Activated naive CD4-positive, alpha-beta T cell treated with anti-CD3 and anti-CD28 coated beads for 36 hours (primary cell): ENCODE data around the gene JTB. TPM values are rescaled to one million over a fixed set of nuclear protein-coding genes. Genes with fewer than 3 reads are reported as not detected.

ENCODE experiments used
- CTCF ChIA-PET: fragments of 350-600 bp; sonication (Branson Sonifier 250); formaldehyde crosslinking; loops from one replicate; lab custom pipeline; 2021; ENCODE audit warnings: antibody characterized with exemption; lab: Charles Lee
- DNase-seq: peaks from one replicate; pipeline ENCODE4 v3.0.0-alpha.2; 2020
- H3K27ac Mint-ChIP-seq: one replicate; pipeline ENCODE4 v1.8.0; 2021; ENCODE audit warnings: mild to moderate bottlenecking, mixed read lengths
- H3K27me3 Mint-ChIP-seq: one replicate; pipeline ENCODE4 v1.8.0; 2021; ENCODE audit warnings: low read depth, mixed read lengths
- H3K36me3 Mint-ChIP-seq: one replicate; pipeline ENCODE4 v1.8.0; 2021; ENCODE audit warnings: low read depth, mixed read lengths
- H3K4me1 Mint-ChIP-seq: one replicate; pipeline ENCODE4 v1.8.0; 2021; ENCODE audit warnings: low read depth, mixed read lengths
- H3K4me3 Mint-ChIP-seq: one replicate; pipeline ENCODE4 v1.8.0; 2021; ENCODE audit warnings: mild to moderate bottlenecking, moderate library complexity, mixed read lengths
- H3K9me3 Mint-ChIP-seq: one replicate; pipeline ENCODE4 v1.8.0; 2021; ENCODE audit warnings: mixed read lengths
- intact Hi-C: fragments of 100-400 bp; cut with micrococcal nuclease; formaldehyde crosslinking; loops from one replicate; pipeline ENCODE4 v1.15.1; 2023
- total RNA-seq, 2 experiments: library from RNA; stranded (reverse); gene quantifications; one replicate each; pipeline ENCODE4 v1.2.3, GENCODE V29; 2021

The JTB gene
- total RNA-seq, 2 experiments from 2014 or later = 126 to 131 TPM

DNA sequence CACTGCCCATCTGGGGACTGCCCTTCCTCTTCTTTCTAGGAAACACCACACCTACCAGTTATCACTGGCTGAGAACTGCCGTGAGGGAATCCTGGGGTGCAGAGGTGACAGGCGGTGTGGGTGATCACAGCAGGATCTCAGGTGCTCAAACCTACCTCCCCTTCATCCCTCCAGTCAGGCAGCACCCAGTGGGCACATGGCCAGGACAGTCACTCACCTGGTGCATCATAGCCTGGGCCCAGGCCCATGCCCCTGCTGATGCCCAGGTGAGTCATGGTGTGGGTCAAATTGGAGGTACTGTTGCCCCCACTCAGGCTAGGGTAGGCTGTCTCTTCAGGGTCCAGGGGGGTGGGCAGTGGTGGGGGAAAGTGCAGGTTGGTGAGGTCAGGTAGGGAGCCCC is 25.7 kb downstream of the JTB start:
- intact Hi-C loops = no loop called here
- Mint-ChIP-seq H3K27me3 (no peaks in the 10 kb centered on the region), H3K9me3 (no peaks in the 10 kb centered on the region), H3K4me3 (no peak overlapping the region), H3K4me1 (peaks cover 30% of the 10 kb centered on the region), H3K36me3 (peaks cover 31% of the 10 kb centered on the region), H3K27ac (no peak overlapping the region)
- CTCF ChIA-PET = no interaction called here
- no peak for DNase-seq

DNA sequence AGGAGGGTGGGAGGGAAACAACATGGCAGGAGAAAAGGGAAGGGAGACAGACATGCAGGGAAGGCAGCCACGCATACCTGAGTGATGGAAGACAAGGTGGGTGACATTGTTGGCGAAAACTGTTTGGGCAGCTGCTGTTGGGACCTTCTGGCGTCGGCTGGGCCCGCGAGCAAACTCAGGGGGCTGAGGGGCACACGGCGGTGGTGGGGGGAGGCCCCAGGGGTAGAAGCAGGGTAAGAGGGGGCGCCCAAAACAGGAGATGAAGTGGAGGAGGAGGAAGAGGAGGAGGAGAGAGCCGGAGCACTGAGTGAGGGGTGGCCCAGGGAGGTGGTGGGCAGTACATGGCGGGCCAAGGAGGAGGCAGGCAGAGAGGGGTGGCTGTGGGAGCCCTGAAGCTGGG is 26.3 kb downstream of the JTB start:
- DNase-seq = no peak
- intact Hi-C loops = no loop called here
- H3K4me1 Mint-ChIP-seq = peaks cover 25% of the 10 kb centered on the region
- H3K27me3 Mint-ChIP-seq = no peaks in the 10 kb centered on the region
- H3K36me3 Mint-ChIP-seq = peaks cover 31% of the 10 kb centered on the region
- H3K27ac Mint-ChIP-seq = peak overlapping the region; percentile 56
- CTCF ChIA-PET = no interaction called here
- H3K4me3 Mint-ChIP-seq = no peak overlapping the region
- no peaks in the 10 kb centered on the region for H3K9me3 Mint-ChIP-seq

- Mint-ChIP-seq H3K27ac (peak within 1 kb of the TSS; percentile 95), H3K4me1 (peaks cover 21% of the 10 kb centered on the region), H3K36me3 (peaks cover 32% of the 10 kb centered on the region), H3K27me3 (no peaks in the 10 kb centered on the region), H3K4me3 (peak within 1 kb of the TSS; percentile 92), H3K9me3 (no peaks in the 10 kb centered on the region)
- intact Hi-C loops = loop anchor here (1.0 to 2.0 kb wide), 3 partner anchors 125 to 435 kb away; no protein-coding TSS in a partner anchor
- CTCF ChIA-PET = interaction anchor here (0.6 to 3.4 kb wide), 15 partner anchors 10 to 150 kb away, joined by 3 to 19 read pairs (median 5); partner anchors contain the start of genes CRTC2, GATAD2B, RAB13 and SLC39A1
- peak; percentile 71 for DNase-seq
These were observed 30.7 kb downstream of the JTB start, which contains the start of gene DENND4B for GRCh38 chr1:153946622-153947241. Gene DENND4B (minus strand): TSS chr1:153946718. CDS start chr1:153944374, 2,344 bp downstream.

DNA sequence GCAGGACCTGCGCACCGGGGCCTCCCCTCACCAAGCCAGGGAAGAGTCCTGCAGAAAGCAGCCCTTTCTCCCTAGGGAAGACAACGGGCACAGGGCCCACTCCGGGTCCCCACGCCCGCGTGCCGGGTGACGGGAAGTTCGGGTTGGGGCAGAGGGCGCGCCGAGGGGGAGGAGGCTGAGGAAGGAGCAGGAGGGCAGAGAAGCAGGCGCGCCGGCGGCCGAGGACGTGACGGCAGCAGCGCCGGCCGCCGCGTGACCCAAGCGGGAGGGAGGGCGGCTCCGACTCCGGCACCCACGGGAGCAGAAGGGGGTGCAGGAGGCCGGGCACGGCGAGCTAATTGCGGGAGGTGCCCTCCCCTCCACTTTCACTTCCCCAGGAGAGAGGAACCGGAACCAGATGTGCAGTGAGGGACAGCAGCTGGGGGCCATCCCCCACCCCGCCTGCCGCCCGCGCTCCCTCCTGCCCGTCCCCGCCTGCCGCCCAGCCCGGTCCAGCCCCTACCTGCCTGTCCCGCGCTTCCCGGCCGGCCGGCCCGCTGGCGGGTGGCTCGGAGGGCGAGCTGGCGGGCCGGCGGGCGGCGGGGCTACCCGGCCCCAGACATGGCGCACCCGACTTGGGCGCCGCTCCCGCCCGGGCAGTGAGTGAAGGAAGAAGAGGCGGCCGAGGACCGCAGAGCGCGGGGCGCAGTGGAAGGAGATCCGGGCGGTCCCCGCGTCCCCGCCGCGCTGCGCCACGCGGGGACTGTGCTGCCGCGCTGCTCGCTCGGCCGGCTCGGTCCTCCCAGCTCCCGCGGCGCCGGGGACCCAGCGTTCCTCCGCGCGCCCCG is 31.5 kb downstream of the JTB start:
- no peaks in the 10 kb centered on the region for H3K9me3 Mint-ChIP-seq
- peak overlapping the region; percentile 92 for H3K4me3 Mint-ChIP-seq
- intact Hi-C loops = loop anchor here (1.0 to 2.0 kb wide), 9 partner anchors 12 to 435 kb away; partner anchors contain the start of genes CRTC2, ILF2, RAB13 and RPS27
- DNase-seq = peak; percentile 74
- peaks cover 21% of the 10 kb centered on the region for H3K4me1 Mint-ChIP-seq
- H3K27me3 Mint-ChIP-seq = no peaks in the 10 kb centered on the region
- peaks cover 32% of the 10 kb centered on the region for H3K36me3 Mint-ChIP-seq
- CTCF ChIA-PET = interaction anchor here (0.6 to 3.4 kb wide), 15 partner anchors 10 to 149 kb away, joined by 3 to 19 read pairs (median 5); partner anchors contain the start of genes CRTC2, GATAD2B, RAB13 and SLC39A1
- peak overlapping the region; percentile 95 for H3K27ac Mint-ChIP-seq

DNA sequence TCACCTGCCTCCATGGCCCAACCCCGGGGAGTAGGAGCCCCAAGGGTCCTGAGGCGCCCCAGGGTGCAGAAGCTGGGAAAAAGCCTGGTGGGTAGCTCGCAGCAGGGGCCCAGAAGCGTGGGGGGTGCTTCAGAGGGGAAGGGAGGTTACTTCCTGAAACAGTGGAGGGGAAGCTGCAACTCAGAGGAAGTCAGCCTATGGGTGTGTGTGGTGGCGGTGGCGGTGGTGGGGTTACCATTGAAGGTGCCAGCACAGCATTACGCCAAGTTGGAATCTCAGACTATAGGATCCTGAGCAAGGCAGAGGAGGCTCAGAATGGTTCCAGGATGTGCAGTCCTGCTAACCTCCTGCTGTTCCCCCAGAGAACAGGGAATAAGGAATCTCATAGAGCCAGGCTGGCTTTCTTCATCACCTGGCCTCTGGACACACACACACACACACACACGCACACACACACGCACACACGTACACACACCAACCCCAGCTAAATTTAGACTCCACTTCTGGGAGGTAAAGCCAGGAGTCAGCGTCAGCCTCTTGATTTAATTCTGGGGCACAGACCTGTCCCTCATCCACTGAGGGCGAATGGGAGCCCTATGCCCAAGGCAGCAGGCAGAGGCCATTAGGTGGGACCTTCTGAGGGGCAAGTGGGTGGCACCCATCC is 32.2 kb downstream of the JTB start:
- peak overlapping the region; percentile 95 for H3K27ac Mint-ChIP-seq
- no peaks in the 10 kb centered on the region for H3K9me3 Mint-ChIP-seq
- intact Hi-C loops = loop anchor here (1.0 to 2.0 kb wide), 6 partner anchors 13 to 274 kb away; partner anchors contain the start of genes CRTC2, ILF2, RAB13 and RPS27
- CTCF ChIA-PET = interaction anchor here (0.7 to 3.4 kb wide), 14 partner anchors 11 to 383 kb away, joined by 3 to 19 read pairs (median 4); partner anchors contain the start of genes GATAD2B, RAB13 and SLC39A1
- peaks cover 21% of the 10 kb centered on the region for H3K4me1 Mint-ChIP-seq
- no peaks in the 10 kb centered on the region for H3K27me3 Mint-ChIP-seq
- H3K4me3 Mint-ChIP-seq = peak overlapping the region; percentile 92
- peak; percentile 84 for DNase-seq
- peaks cover 28% of the 10 kb centered on the region for H3K36me3 Mint-ChIP-seq

- Mint-ChIP-seq H3K27ac (peak overlapping the region; percentile 95), H3K4me3 (peak overlapping the region; percentile 92), H3K36me3 (peaks cover 27% of the 10 kb centered on the region), H3K4me1 (peaks cover 21% of the 10 kb centered on the region), H3K27me3 (no peaks in the 10 kb centered on the region), H3K9me3 (no peaks in the 10 kb centered on the region)
- CTCF ChIA-PET = interaction anchor here (0.7 to 3.4 kb wide), 12 partner anchors 11 to 383 kb away, joined by 3 to 19 read pairs (median 3); partner anchors contain the start of genes GATAD2B and RAB13
- DNase-seq = no peak
- intact Hi-C loops = loop anchor here (1.0 to 2.0 kb wide), 6 partner anchors 14 to 274 kb away; partner anchors contain the start of genes CRTC2, ILF2, RAB13 and RPS27
These were observed 32.7 kb downstream of the JTB start for GRCh38 chr1:153944827-153945117.

- peak; percentile 52 for DNase-seq
- Mint-ChIP-seq H3K4me3 (peak overlapping the region; percentile 92), H3K9me3 (no peaks in the 10 kb centered on the region), H3K27me3 (no peaks in the 10 kb centered on the region), H3K27ac (peak overlapping the region; percentile 95), H3K36me3 (peaks cover 27% of the 10 kb centered on the region), H3K4me1 (peaks cover 21% of the 10 kb centered on the region)
- CTCF ChIA-PET = interaction anchor here (0.7 to 3.4 kb wide), 12 partner anchors 10 to 384 kb away, joined by 3 to 19 read pairs (median 3); partner anchors contain the start of genes GATAD2B and RAB13
- intact Hi-C loops = loop anchor here (2.0 kb wide), 1 partner anchor 273 kb away; the partner anchor contains the start of gene ILF2
These were observed 33.3 kb downstream of the JTB start for GRCh38 chr1:153944005-153944826.

GRCh38 chr1:153942766-153943549 is 34.5 kb downstream of the JTB start:
- H3K27ac Mint-ChIP-seq = peak overlapping the region; percentile 20
- no peaks in the 10 kb centered on the region for H3K27me3 Mint-ChIP-seq
- H3K4me3 Mint-ChIP-seq = no peak overlapping the region
- H3K4me1 Mint-ChIP-seq = peaks cover 21% of the 10 kb centered on the region
- intact Hi-C loops = no loop called here
- CTCF ChIA-PET = interaction anchor here (0.9 kb wide), 1 partner anchor 44 kb away, joined by 3 read pairs; no protein-coding TSS in a partner anchor
- no peaks in the 10 kb centered on the region for H3K9me3 Mint-ChIP-seq
- peaks cover 22% of the 10 kb centered on the region for H3K36me3 Mint-ChIP-seq
- no peak for DNase-seq

DNA sequence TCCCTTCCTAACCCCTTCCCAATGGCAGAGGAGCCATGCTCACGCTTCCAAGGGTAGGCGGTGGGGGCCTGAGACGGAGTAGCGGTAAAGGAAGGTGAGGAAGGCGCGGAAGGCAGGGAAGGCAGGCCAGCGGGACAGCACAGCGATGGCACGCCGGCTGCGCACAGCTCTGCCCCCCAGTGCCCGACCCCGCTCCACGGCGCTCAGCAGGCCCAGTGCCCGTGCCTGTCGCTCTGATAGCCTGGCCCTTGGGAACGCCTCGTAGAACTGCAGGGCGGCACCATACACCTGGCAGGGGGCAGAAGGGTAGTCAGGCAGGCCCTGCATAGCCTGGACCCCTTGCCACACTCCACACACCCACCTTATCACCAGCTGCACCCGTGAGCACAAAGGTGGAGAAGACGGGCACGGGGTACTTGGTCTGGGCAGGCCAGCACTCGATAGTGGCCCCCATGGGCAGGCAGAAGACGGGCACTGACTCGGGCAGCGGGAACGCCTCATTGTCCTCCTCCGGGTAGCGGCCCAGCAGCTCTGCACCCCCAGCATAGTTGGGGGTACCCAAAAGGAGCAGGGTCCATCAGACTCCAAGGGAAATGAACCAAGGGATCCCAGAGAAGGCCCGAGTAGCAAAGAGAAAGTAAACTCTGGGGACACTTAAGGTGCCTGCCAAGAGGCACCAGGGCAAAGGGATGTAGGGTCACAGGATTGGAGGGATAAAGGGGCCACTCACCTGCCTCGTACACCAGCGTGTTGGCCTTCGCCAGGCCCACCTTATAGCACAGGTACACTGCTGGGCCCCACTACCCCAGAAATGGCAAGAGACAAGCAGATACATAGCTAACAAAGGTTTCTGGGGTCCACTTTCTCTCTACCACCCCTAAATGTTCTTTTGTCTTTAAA is 35.4 kb downstream of the JTB start:
- Mint-ChIP-seq H3K36me3 (peaks cover 25% of the 10 kb centered on the region), H3K9me3 (no peaks in the 10 kb centered on the region), H3K4me1 (peaks cover 21% of the 10 kb centered on the region), H3K27me3 (no peaks in the 10 kb centered on the region), H3K4me3 (no peak overlapping the region), H3K27ac (no peak overlapping the region)
- no peak for DNase-seq
- CTCF ChIA-PET = no interaction called here
- intact Hi-C loops = no loop called here

DNA sequence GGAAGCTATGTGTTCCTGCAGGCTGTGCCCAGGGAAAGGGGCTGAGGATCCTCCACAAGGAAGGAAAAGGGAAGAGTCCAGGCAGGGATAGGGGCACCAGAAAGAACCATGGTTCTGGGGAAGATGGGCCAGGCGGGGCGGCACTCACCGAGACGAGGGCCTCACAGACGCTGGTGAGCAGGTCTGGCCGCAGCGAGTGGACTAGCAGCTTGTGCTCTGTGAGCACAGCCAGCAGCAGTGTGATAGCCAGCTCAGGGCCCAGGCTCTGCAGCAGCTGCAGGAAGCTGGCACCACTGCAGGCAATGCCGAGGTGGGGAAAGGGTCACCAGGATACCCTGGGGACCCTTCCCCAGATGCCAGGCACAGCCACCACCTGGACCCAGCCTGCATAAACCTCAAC is 36.7 kb downstream of the JTB start:
- CTCF ChIA-PET = interaction anchor here (1.0 to 1.7 kb wide), 2 partner anchors 35 to 144 kb away, joined by 3 to 4 read pairs; no protein-coding TSS in a partner anchor
- H3K27me3 Mint-ChIP-seq = no peaks in the 10 kb centered on the region
- H3K4me1 Mint-ChIP-seq = peaks cover 18% of the 10 kb centered on the region
- intact Hi-C loops = no loop called here
- no peak for DNase-seq
- H3K9me3 Mint-ChIP-seq = no peaks in the 10 kb centered on the region
- peaks cover 35% of the 10 kb centered on the region for H3K36me3 Mint-ChIP-seq
- H3K27ac Mint-ChIP-seq = no peak overlapping the region
- H3K4me3 Mint-ChIP-seq = no peak overlapping the region
